Astrocyte (in vitro differentiated cells and primary cell): ENCODE results near the gene UBE2G2.

Source experiments
- CTCF ChIP-seq: IDR thresholded peaks from 2 replicates; pipeline ENCODE4 v1.5.1; 2011; ENCODE audit warnings: low read depth, mild to moderate bottlenecking, inconsistent platforms, low read length, moderate library complexity; ENCODE audit not compliant: insufficient read depth
- EZH2 ChIP-seq: IDR thresholded peaks from 2 replicates; pipeline ENCODE4 v1.6.1; 2012; ENCODE audit warnings: mild to moderate bottlenecking, low read length, inconsistent platforms; ENCODE audit not compliant: insufficient read depth

GRCh38 chr21:44813727-44814126 lies 12.1 kb upstream of the UBE2G2 start:
- TF ChIP-seq EZH2: no peak
- no peak for TF ChIP-seq CTCF
